ENCODE measurements around the gene SASH1. TPM values are rescaled to one million over a fixed set of nuclear protein-coding genes. Genes with fewer than 3 reads are reported as not detected.

SASH1 gene
- total and polyA plus RNA-seq, 2 donors (not counting 3 experiments of a cell fraction or from before 2014, with no cell fraction given), result 18.5 to 103 TPM

- Histone ChIP-seq H3K27me3 (ENCODE audit: control insufficient read depth in 2 of 2, insufficient read depth in 2 of 2, low read length in 2 of 2) (no peaks in the 10 kb centered on the region), H3K9me3 (replicated peaks; ENCODE audit: control insufficient read depth, insufficient read depth, low read length) (no peaks in the 10 kb centered on the region), H3K4me3 (replicated peaks in 1 of 3; ENCODE audit: insufficient read depth in 1 of 3, low read depth in 1 of 3, low read length in 3 of 3) (no peak overlapping the region), H3K4me1 (ENCODE audit: control insufficient read depth, extremely low read depth, insufficient read depth, low read length) (peaks cover 3% of the 10 kb centered on the region), H3K9ac (replicated peaks; ENCODE audit: extremely low read depth, insufficient read depth, low read length) (no peak overlapping the region), H4K20me1 (replicated peaks; ENCODE audit: control insufficient read depth, extremely low read depth, insufficient read depth, low read length) (no peaks in the 10 kb centered on the region), H2AFZ (ENCODE audit: low read depth, low read length) (no peak overlapping the region), H3K36me3 (ENCODE audit: control insufficient read depth in 2 of 2, extremely low read depth in 1 of 2, insufficient read depth in 2 of 2, low read length in 2 of 2) (no peaks in the 10 kb centered on the region), H3K27ac (ENCODE audit: insufficient read depth, low read depth, low read length) (peak overlapping the region; percentile 32), H3K79me2 (ENCODE audit: control insufficient read depth, insufficient read depth, low read length) (peaks cover 97% of the 10 kb centered on the region), H3K9me1 (replicated peaks; ENCODE audit: control insufficient read depth, extremely low read depth, insufficient read depth, low read length) (no peaks in the 10 kb centered on the region), H3K4me2 (ENCODE audit: insufficient read depth, low read length) (no peak overlapping the region)
- ChIA-PET CTCF (interaction anchor here (0.8 to 2.3 kb wide), 4 partner anchors 11 to 36 kb away, joined by 3 to 7 read pairs (median 4); no protein-coding TSS in a partner anchor), POLR2A (no interaction called here)
- DNase-seq (ENCODE audit: low read depth, low spot score) (no peak), FAIRE-seq (peak; percentile 78)
- dilution Hi-C loops (cut with MboI; ENCODE audit: extremely low pct_ligation_motif_present, low sequenced_read_pairs) (no loop called here), intact Hi-C loops (cut with micrococcal nuclease) (no loop called here)
- BruUV-seq (replicated peaks), result no TSS peak
- TF ChIP-seq MAX (IDR thresholded peaks at IDR 0.05; ENCODE audit: insufficient read depth, insufficient read length), result no peak
These were observed 40.2 kb downstream of the SASH1 start for GRCh38 chr6:148382861-148383260.

GRCh38 chr6:148383658-148384368 lies 41.2 kb downstream of the SASH1 start:
- Histone ChIP-seq H2AFZ (ENCODE audit: low read depth, low read length) (no peak overlapping the region), H3K27ac (ENCODE audit: insufficient read depth, low read depth, low read length) (no peak overlapping the region), H3K4me2 (ENCODE audit: insufficient read depth, low read length) (no peak overlapping the region), H3K4me1 (ENCODE audit: control insufficient read depth, extremely low read depth, insufficient read depth, low read length) (peaks cover 3% of the 10 kb centered on the region), H3K9ac (replicated peaks; ENCODE audit: extremely low read depth, insufficient read depth, low read length) (no peak overlapping the region), H4K20me1 (replicated peaks; ENCODE audit: control insufficient read depth, extremely low read depth, insufficient read depth, low read length) (no peaks in the 10 kb centered on the region), H3K4me3 (replicated peaks in 1 of 3; ENCODE audit: insufficient read depth in 1 of 3, low read depth in 1 of 3, low read length in 3 of 3) (no peak overlapping the region), H3K9me3 (replicated peaks; ENCODE audit: control insufficient read depth, insufficient read depth, low read length) (no peaks in the 10 kb centered on the region), H3K36me3 (ENCODE audit: control insufficient read depth in 2 of 2, extremely low read depth in 1 of 2, insufficient read depth in 2 of 2, low read length in 2 of 2) (no peaks in the 10 kb centered on the region), H3K79me2 (ENCODE audit: control insufficient read depth, insufficient read depth, low read length) (peaks cover 96% of the 10 kb centered on the region), H3K27me3 (ENCODE audit: control insufficient read depth in 2 of 2, insufficient read depth in 2 of 2, low read length in 2 of 2) (no peaks in the 10 kb centered on the region), H3K9me1 (replicated peaks; ENCODE audit: control insufficient read depth, extremely low read depth, insufficient read depth, low read length) (no peaks in the 10 kb centered on the region)
- TF ChIP-seq JUN (IDR thresholded peaks at IDR 0.05; ENCODE audit: borderline replicate concordance, insufficient read depth, insufficient read length, low read depth), result no peak
- no peak for TF ChIP-seq POLR2A (IDR thresholded peaks at IDR 0.05; ENCODE audit: low read depth, low read length)
- no peak for TF ChIP-seq MYC (IDR thresholded peaks at IDR 0.05; ENCODE audit: low read depth, low read length)
- no peak for TF ChIP-seq MAX (IDR thresholded peaks at IDR 0.05; ENCODE audit: insufficient read depth, insufficient read length)
- TF ChIP-seq EZH2 (IDR thresholded peaks at IDR 0.05; ENCODE audit: borderline replicate concordance, low read depth, low read length, severe bottlenecking), result no peak
- no peak for TF ChIP-seq FOS (IDR thresholded peaks at IDR 0.05; ENCODE audit: borderline replicate concordance, insufficient read depth, low read length)
- TF ChIP-seq GATA2 (IDR thresholded peaks at IDR 0.05; ENCODE audit: insufficient read depth, insufficient read length, low read depth, low read length), result no peak
- no peak for TF ChIP-seq POLR2AphosphoS5 (IDR thresholded peaks at IDR 0.05; ENCODE audit: insufficient read depth, low read depth, low read length)
- TF ChIP-seq CTCF (IDR thresholded peaks at IDR 0.05; ENCODE audit: extremely low read depth in 1 of 2, insufficient read depth in 1 of 2, low read depth in 1 of 2, low read length in 2 of 2), result no peak
- DNase-seq (ENCODE audit: low read depth, low spot score) (no peak), FAIRE-seq (no peak)
- no TSS peak for BruUV-seq (replicated peaks)
- POLR2A ChIA-PET, result no interaction called here
- CTCF ChIA-PET, result interaction anchor here (0.8 to 2.1 kb wide), 3 partner anchors 16 to 37 kb away, joined by 3 to 7 read pairs (median 3); no protein-coding TSS in a partner anchor
- dilution Hi-C loops (cut with MboI; ENCODE audit: extremely low pct_ligation_motif_present, low sequenced_read_pairs), result no loop called here
- intact Hi-C loops (cut with micrococcal nuclease), result no loop called here

All from endothelial cell of umbilical vein (primary cell).